ENCODE data around the gene RCC1. TPM values are rescaled to one million over a fixed set of nuclear protein-coding genes. Genes with fewer than 3 reads are reported as not detected.
"Not testable (repeated sequence)": the region's sequence is repeated elsewhere in the genome, so short reads cannot be mapped to it uniquely, and the experiment has no call there.

The RCC1 gene
- polyA plus RNA-seq, 1 donor (not counting 4 experiments of a cell fraction or from before 2014, with no cell fraction given) = 38.6 TPM

GRCh38 chr1:28512058-28512611, 6.3 kb downstream of the RCC1 start:
- Histone ChIP-seq H3K36me3 (ENCODE audit: control insufficient read depth in 2 of 2, extremely low read depth in 1 of 2, insufficient read depth in 2 of 2, low read length in 2 of 2) (peaks cover 29 to 40% of the 10 kb centered on the region in 2 experiments), H3K9me1 (ENCODE audit: control insufficient read depth, extremely low read depth, insufficient read depth, low read length) (no peaks in the 10 kb centered on the region), H3K79me2 (ENCODE audit: control insufficient read depth, insufficient read depth, low read length) (peaks cover 13% of the 10 kb centered on the region), H4K20me1 (ENCODE audit: control insufficient read depth, extremely low read depth, insufficient read depth, low read length) (peaks cover 27% of the 10 kb centered on the region), H3K27ac (ENCODE audit: control insufficient read depth, insufficient read depth, low read length) (no peak overlapping the region), H3K4me2 (ENCODE audit: control insufficient read depth, extremely low read depth, insufficient read depth, low read depth, low read length) (no peak overlapping the region), H3K9me3 (ENCODE audit: control insufficient read depth, low read depth, low read length) (no peaks in the 10 kb centered on the region), H2AFZ (ENCODE audit: control insufficient read depth, low read length) (no peak overlapping the region), H3K9ac (ENCODE audit: control insufficient read depth, extremely low read depth, insufficient read depth, low read length) (no peak overlapping the region), H3K27me3 (ENCODE audit: control insufficient read depth, extremely low read depth, insufficient read depth, low read length) (no peaks in the 10 kb centered on the region), H3K4me3 (ENCODE audit: control insufficient read depth in 2 of 3, extremely low read depth in 1 of 3, insufficient read depth in 2 of 3, low read depth in 1 of 3, low read length in 3 of 3) (no peak overlapping the region), H3K4me1 (ENCODE audit: control insufficient read depth, extremely low read depth, insufficient read depth, low read length) (peaks cover 20% of the 10 kb centered on the region)
- FAIRE-seq = no peak
- DNase-seq (ENCODE audit: low read depth, low spot score) = no peak
- dilution Hi-C loops (cut with MboI; ENCODE audit: extremely low pct_ligation_motif_present, low sequenced_read_pairs) = no loop called here
- TF ChIP-seq CTCF (optimal IDR thresholded peaks at IDR 0.05 in 1 of 3, IDR thresholded peaks at IDR 0.05 in 1 of 3, conservative IDR thresholded peaks at IDR 0.05 in 1 of 3; ENCODE audit: extremely low read depth in 1 of 3, insufficient read depth in 2 of 3, low read length in 3 of 3) = no peak
- no peak for TF ChIP-seq EZH2 (IDR thresholded peaks at IDR 0.05; ENCODE audit: low read length)

GRCh38 chr1:28514445-28514933, 8.6 kb downstream of the RCC1 start:
- H3K36me3 ChIP-seq (ENCODE audit: control insufficient read depth in 2 of 2, extremely low read depth in 1 of 2, insufficient read depth in 2 of 2, low read length in 2 of 2) = peaks cover 16 to 17% of the 10 kb centered on the region in 2 experiments
- H3K9me1 ChIP-seq (ENCODE audit: control insufficient read depth, extremely low read depth, insufficient read depth, low read length); dilution Hi-C loops (cut with MboI; ENCODE audit: extremely low pct_ligation_motif_present, low sequenced_read_pairs); FAIRE-seq; H3K4me3 ChIP-seq (ENCODE audit: control insufficient read depth in 2 of 3, extremely low read depth in 1 of 3, insufficient read depth in 2 of 3, low read depth in 1 of 3, low read length in 3 of 3); H3K9ac ChIP-seq (ENCODE audit: control insufficient read depth, extremely low read depth, insufficient read depth, low read length); H3K27ac ChIP-seq (ENCODE audit: control insufficient read depth, insufficient read depth, low read length); H3K27me3 ChIP-seq (ENCODE audit: control insufficient read depth, extremely low read depth, insufficient read depth, low read length); H2AFZ ChIP-seq (ENCODE audit: control insufficient read depth, low read length); H3K4me2 ChIP-seq (ENCODE audit: control insufficient read depth, extremely low read depth, insufficient read depth, low read depth, low read length); DNase-seq (ENCODE audit: low read depth, low spot score); H3K9me3 ChIP-seq (ENCODE audit: control insufficient read depth, low read depth, low read length): not testable (repeated sequence)
- H3K4me1 ChIP-seq (ENCODE audit: control insufficient read depth, extremely low read depth, insufficient read depth, low read length) = peaks cover 20% of the 10 kb centered on the region
- H3K79me2 ChIP-seq (ENCODE audit: control insufficient read depth, insufficient read depth, low read length) = peaks cover 12% of the 10 kb centered on the region
- peaks cover 22% of the 10 kb centered on the region for H4K20me1 ChIP-seq (ENCODE audit: control insufficient read depth, extremely low read depth, insufficient read depth, low read length)

DNA sequence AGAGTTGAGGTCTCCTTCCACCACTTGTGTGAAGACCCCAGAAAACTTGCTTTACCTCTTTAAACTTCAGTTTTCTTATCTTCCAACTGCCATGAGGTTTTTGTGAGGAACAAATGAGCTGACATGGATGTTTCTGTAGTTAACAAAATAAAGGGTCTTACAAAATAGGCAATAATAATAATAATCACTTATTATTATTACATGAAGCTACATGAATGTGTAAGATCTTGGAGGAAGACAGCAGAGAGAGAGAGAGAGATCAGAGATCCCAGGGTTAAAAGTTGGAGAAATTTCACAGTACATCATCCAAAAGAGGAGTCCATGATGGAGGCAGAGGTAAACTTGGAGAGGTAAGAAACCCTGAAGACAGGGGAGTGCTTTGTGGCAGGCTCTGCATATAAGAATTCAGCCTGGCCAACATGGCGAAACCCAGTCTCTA, 10.7 kb downstream of the RCC1 start:
- Histone ChIP-seq H3K9me1 (ENCODE audit: control insufficient read depth, extremely low read depth, insufficient read depth, low read length) (no peaks in the 10 kb centered on the region), H4K20me1 (ENCODE audit: control insufficient read depth, extremely low read depth, insufficient read depth, low read length) (peaks cover 8% of the 10 kb centered on the region), H3K36me3 (ENCODE audit: control insufficient read depth in 2 of 2, extremely low read depth in 1 of 2, insufficient read depth in 2 of 2, low read length in 2 of 2) (peaks cover 6 to 11% of the 10 kb centered on the region in 2 experiments), H3K9me3 (ENCODE audit: control insufficient read depth, low read depth, low read length) (no peaks in the 10 kb centered on the region), H3K4me2 (ENCODE audit: control insufficient read depth, extremely low read depth, insufficient read depth, low read depth, low read length) (no peak overlapping the region), H3K4me3 (ENCODE audit: control insufficient read depth in 2 of 3, extremely low read depth in 1 of 3, insufficient read depth in 2 of 3, low read depth in 1 of 3, low read length in 3 of 3) (no peak overlapping the region), H3K4me1 (ENCODE audit: control insufficient read depth, extremely low read depth, insufficient read depth, low read length) (peaks cover 18% of the 10 kb centered on the region), H3K79me2 (ENCODE audit: control insufficient read depth, insufficient read depth, low read length) (peaks cover 29% of the 10 kb centered on the region), H3K9ac (ENCODE audit: control insufficient read depth, extremely low read depth, insufficient read depth, low read length) (no peak overlapping the region), H3K27me3 (ENCODE audit: control insufficient read depth, extremely low read depth, insufficient read depth, low read length) (no peaks in the 10 kb centered on the region), H3K27ac (ENCODE audit: control insufficient read depth, insufficient read depth, low read length) (peak overlapping the region; percentile 31), H2AFZ (ENCODE audit: control insufficient read depth, low read length) (no peak overlapping the region)
- dilution Hi-C loops (cut with MboI; ENCODE audit: extremely low pct_ligation_motif_present, low sequenced_read_pairs) = no loop called here
- TF ChIP-seq EZH2 (IDR thresholded peaks at IDR 0.05; ENCODE audit: low read length) = no peak
- no peak for TF ChIP-seq CTCF (optimal IDR thresholded peaks at IDR 0.05 in 1 of 3, IDR thresholded peaks at IDR 0.05 in 1 of 3, conservative IDR thresholded peaks at IDR 0.05 in 1 of 3; ENCODE audit: extremely low read depth in 1 of 3, insufficient read depth in 2 of 3, low read length in 3 of 3)
- DNase-seq (ENCODE audit: low read depth, low spot score) = no peak
- no peak for FAIRE-seq

All from keratinocyte (primary cell).